GM04503 (cell line): ENCODE measurements around the gene ANAPC13.

Experiments
- DNase-seq: peaks from one replicate; pipeline ENCODE4 v3.0.0-alpha.2; 2012; ENCODE audit warnings: low read depth

The ANAPC13 gene

GRCh38 chr3:134482622-134483021 is 3.2 kb downstream of the ANAPC13 start:
- no peak for DNase-seq

- DNase-seq = no peak
These were observed 4.6 kb downstream of the ANAPC13 start for GRCh38 chr3:134481166-134481565.

- DNase-seq = no peak
These were observed 5.2 kb downstream of the ANAPC13 start for GRCh38 chr3:134480546-134480945.

GRCh38 chr3:134477938-134478337 is 7.8 kb downstream of the ANAPC13 start:
- no peak for DNase-seq

- peak; percentile 91 for DNase-seq
These were observed 8.8 kb downstream of the ANAPC13 start for GRCh38 chr3:134477002-134477401.

- no peak for DNase-seq
These were observed 9.5 kb downstream of the ANAPC13 start for GRCh38 chr3:134476306-134476705.

- no peak for DNase-seq
These were observed 10.8 kb downstream of the ANAPC13 start for GRCh38 chr3:134474956-134475355.

GRCh38 chr3:134473868-134474546 is 11.8 kb downstream of the ANAPC13 start:
- DNase-seq = peak; percentile 57

GRCh38 chr3:134472831-134473230 is 13.0 kb downstream of the ANAPC13 start:
- no peak for DNase-seq

- no peak for DNase-seq
These were observed 14.1 kb downstream of the ANAPC13 start for GRCh38 chr3:134471521-134472193.

GRCh38 chr3:134468519-134468918 is 17.3 kb downstream of the ANAPC13 start:
- DNase-seq = no peak

- no peak for DNase-seq
These were observed 19.5 kb downstream of the ANAPC13 start for GRCh38 chr3:134466331-134466730.

GRCh38 chr3:134464689-134465365 is 21.0 kb downstream of the ANAPC13 start:
- DNase-seq = no peak

GRCh38 chr3:134464064-134464688 is 21.6 kb downstream of the ANAPC13 start:
- DNase-seq = peak; percentile 98

- DNase-seq = no peak
These were observed 22.1 kb downstream of the ANAPC13 start for GRCh38 chr3:134463676-134464063.

- DNase-seq = peak; percentile 98
These were observed 23.3 kb downstream of the ANAPC13 start for GRCh38 chr3:134462331-134462941.

GRCh38 chr3:134460965-134461364 is 24.8 kb downstream of the ANAPC13 start:
- peak; percentile 98 for DNase-seq

GRCh38 chr3:134459562-134459961 is 26.2 kb downstream of the ANAPC13 start:
- no peak for DNase-seq

- no peak for DNase-seq
These were observed 27.3 kb downstream of the ANAPC13 start for GRCh38 chr3:134458406-134458945.

- no peak for DNase-seq
These were observed 28.3 kb downstream of the ANAPC13 start for GRCh38 chr3:134457376-134458074.

- DNase-seq = no peak
These were observed 32.2 kb downstream of the ANAPC13 start for GRCh38 chr3:134453631-134454030.
